ENCODE measurements around the gene PHC2.

PHC2 gene

GRCh38 chr1:33454646-33455282 lies 23.9 kb upstream of the PHC2 start:
- DNase-seq (ENCODE audit: low spot score) = no peak

GRCh38 chr1:33446590-33446989 lies 15.7 kb upstream of the PHC2 start:
- no peak for DNase-seq (ENCODE audit: low spot score)

- DNase-seq (ENCODE audit: low spot score) = no peak
Observed at GRCh38 chr1:33445108-33445507, 14.2 kb upstream of the PHC2 start.

GRCh38 chr1:33443705-33444180 lies 12.8 kb upstream of the PHC2 start:
- DNase-seq (ENCODE audit: low spot score) = no peak

GRCh38 chr1:33443080-33443704 lies 12.3 kb upstream of the PHC2 start:
- DNase-seq (ENCODE audit: low spot score) = peak; percentile 78

GRCh38 chr1:33442141-33442540 lies 11.2 kb upstream of the PHC2 start:
- no peak for DNase-seq (ENCODE audit: low spot score)

GRCh38 chr1:33441088-33441745 lies 10.3 kb upstream of the PHC2 start:
- no peak for DNase-seq (ENCODE audit: low spot score)

- DNase-seq (ENCODE audit: low spot score) = no peak
Observed at GRCh38 chr1:33439662-33440061, 8.8 kb upstream of the PHC2 start.

- no peak for DNase-seq (ENCODE audit: low spot score)
Observed at GRCh38 chr1:33438364-33439160, 7.7 kb upstream of the PHC2 start.

- no peak for DNase-seq (ENCODE audit: low spot score)
Observed at GRCh38 chr1:33436557-33437285, 5.8 kb upstream of the PHC2 start.

GRCh38 chr1:33435096-33435820 lies 4.4 kb upstream of the PHC2 start:
- DNase-seq (ENCODE audit: low spot score) = peak; percentile 81

GRCh38 chr1:33434363-33434750 lies 3.5 kb upstream of the PHC2 start:
- DNase-seq (ENCODE audit: low spot score) = no peak

- DNase-seq (ENCODE audit: low spot score) = peak; percentile 89
Observed at GRCh38 chr1:33433509-33434362, 2.8 kb upstream of the PHC2 start.

- no peak for DNase-seq (ENCODE audit: low spot score)
Observed at GRCh38 chr1:33429856-33430691, 821 bp downstream of the PHC2 start.

GRCh38 chr1:33429332-33429731 lies 1.6 kb downstream of the PHC2 start:
- no peak for DNase-seq (ENCODE audit: low spot score)

- no peak for DNase-seq (ENCODE audit: low spot score)
Observed at GRCh38 chr1:33428661-33429060, 2.2 kb downstream of the PHC2 start.

GRCh38 chr1:33426916-33427315 lies 4.0 kb downstream of the PHC2 start:
- DNase-seq (ENCODE audit: low spot score) = no peak

GRCh38 chr1:33425900-33426299 lies 5.0 kb downstream of the PHC2 start:
- no peak for DNase-seq (ENCODE audit: low spot score)

- DNase-seq (ENCODE audit: low spot score) = no peak
Observed at GRCh38 chr1:33424610-33425009, 6.3 kb downstream of the PHC2 start.

Measured in COLO829 (cell line).